Measurements from ENCODE around the gene INTS11. TPM values are rescaled to one million over a fixed set of nuclear protein-coding genes. Genes with fewer than 3 reads are reported as not detected.
A peak's percentile ranks its signal among the peaks of the same experiment; 100 is the strongest.

The INTS11 gene
- total and polyA plus RNA-seq, 2 of the 13 experiments (the other 11 are each of a cell fraction or from before 2014, with no cell fraction given), result 52.8 to 94.8 TPM

DNA sequence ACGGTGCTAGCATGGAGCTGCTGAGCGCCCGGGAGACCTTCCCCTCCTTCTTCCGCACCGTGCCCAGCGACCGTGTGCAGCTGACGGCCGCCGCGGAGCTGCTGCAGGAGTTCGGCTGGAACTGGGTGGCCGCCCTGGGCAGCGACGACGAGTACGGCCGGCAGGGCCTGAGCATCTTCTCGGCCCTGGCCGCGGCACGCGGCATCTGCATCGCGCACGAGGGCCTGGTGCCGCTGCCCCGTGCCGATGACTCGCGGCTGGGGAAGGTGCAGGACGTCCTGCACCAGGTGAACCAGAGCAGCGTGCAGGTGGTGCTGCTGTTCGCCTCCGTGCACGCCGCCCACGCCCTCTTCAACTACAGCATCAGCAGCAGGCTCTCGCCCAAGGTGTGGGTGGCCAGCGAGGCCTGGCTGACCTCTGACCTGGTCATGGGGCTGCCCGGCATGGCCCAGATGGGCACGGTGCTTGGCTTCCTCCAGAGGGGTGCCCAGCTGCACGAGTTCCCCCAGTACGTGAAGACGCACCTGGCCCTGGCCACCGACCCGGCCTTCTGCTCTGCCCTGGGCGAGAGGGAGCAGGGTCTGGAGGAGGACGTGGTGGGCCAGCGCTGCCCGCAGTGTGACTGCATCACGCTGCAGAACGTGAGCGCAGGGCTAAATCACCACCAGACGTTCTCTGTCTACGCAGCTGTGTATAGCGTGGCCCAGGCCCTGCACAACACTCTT lies 7.7 kb upstream of the INTS11 start (continued):
- TF ChIP-seq, protein P1, sequence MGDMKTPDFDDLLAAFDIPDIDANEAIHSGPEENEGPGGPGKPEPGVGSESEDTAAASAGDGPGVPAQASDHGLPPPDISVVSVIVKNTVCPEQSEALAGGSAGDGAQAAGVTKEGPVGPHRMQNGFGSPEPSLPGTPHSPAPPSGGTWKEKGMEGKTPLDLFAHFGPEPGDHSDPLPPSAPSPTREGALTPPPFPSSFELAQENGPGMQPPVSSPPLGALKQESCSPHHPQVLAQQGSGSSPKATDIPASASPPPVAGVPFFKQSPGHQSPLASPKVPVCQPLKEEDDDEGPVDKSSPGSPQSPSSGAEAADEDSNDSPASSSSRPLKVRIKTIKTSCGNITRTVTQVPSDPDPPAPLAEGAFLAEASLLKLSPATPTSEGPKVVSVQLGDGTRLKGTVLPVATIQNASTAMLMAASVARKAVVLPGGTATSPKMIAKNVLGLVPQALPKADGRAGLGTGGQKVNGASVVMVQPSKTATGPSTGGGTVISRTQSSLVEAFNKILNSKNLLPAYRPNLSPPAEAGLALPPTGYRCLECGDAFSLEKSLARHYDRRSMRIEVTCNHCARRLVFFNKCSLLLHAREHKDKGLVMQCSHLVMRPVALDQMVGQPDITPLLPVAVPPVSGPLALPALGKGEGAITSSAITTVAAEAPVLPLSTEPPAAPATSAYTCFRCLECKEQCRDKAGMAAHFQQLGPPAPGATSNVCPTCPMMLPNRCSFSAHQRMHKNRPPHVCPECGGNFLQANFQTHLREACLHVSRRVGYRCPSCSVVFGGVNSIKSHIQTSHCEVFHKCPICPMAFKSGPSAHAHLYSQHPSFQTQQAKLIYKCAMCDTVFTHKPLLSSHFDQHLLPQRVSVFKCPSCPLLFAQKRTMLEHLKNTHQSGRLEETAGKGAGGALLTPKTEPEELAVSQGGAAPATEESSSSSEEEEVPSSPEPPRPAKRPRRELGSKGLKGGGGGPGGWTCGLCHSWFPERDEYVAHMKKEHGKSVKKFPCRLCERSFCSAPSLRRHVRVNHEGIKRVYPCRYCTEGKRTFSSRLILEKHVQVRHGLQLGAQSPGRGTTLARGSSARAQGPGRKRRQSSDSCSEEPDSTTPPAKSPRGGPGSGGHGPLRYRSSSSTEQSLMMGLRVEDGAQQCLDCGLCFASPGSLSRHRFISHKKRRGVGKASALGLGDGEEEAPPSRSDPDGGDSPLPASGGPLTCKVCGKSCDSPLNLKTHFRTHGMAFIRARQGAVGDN (CRISPR knock-in tag; IDR thresholded peaks at IDR 0.05), result peak; percentile 25
- TF ChIP-seq, protein P2, sequence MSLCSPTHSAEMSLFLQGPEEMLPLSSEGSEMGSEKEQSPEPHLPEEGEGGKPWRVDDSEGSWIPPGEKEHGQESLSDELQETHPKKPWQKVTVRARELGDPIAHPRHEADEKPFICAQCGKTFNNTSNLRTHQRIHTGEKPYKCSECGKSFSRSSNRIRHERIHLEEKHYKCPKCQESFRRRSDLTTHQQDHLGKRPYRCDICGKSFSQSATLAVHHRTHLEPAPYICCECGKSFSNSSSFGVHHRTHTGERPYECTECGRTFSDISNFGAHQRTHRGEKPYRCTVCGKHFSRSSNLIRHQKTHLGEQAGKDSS (CRISPR knock-in tag; IDR thresholded peaks at IDR 0.05; ENCODE audit: borderline replicate concordance, low read depth), result 0 out of 2 replicates have a peak, but pooled peaks have one; percentile 18
- TF ChIP-seq, protein P3, sequence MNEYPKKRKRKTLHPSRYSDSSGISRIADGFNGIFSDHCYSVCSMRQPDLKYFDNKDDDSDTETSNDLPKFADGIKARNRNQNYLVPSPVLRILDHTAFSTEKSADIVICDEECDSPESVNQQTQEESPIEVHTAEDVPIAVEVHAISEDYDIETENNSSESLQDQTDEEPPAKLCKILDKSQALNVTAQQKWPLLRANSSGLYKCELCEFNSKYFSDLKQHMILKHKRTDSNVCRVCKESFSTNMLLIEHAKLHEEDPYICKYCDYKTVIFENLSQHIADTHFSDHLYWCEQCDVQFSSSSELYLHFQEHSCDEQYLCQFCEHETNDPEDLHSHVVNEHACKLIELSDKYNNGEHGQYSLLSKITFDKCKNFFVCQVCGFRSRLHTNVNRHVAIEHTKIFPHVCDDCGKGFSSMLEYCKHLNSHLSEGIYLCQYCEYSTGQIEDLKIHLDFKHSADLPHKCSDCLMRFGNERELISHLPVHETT (CRISPR knock-in tag; conservative IDR thresholded peaks at IDR 0.05), result no peak
- TF ChIP-seq ZNF660 (CRISPR knock-in tag; IDR thresholded peaks at IDR 0.05; ENCODE audit: borderline replicate concordance, low read depth) (0 out of 2 replicates have a peak, but pooled peaks have one; percentile 43), AGO1 (IDR thresholded peaks at IDR 0.05; ENCODE audit: low read depth, low read length, poor library complexity, severe bottlenecking) (peak; percentile 78), GABPB1 (CRISPR knock-in tag; IDR thresholded peaks at IDR 0.05) (peak; percentile 0; the same call in 1 of the 2 replicates), FOXJ3 (CRISPR knock-in tag; IDR thresholded peaks at IDR 0.05; ENCODE audit: borderline replicate concordance) (no peak), ZNF496 (CRISPR knock-in tag; IDR thresholded peaks at IDR 0.05; ENCODE audit: insufficient replicate concordance) (no peak), HNRNPL (IDR thresholded peaks at IDR 0.05; ENCODE audit: low read depth, low read length) (0 out of 2 replicates have a peak, but pooled peaks have one; percentile 34), KDM2A (CRISPR knock-in tag; IDR thresholded peaks at IDR 0.05; ENCODE audit: borderline replicate concordance, low read depth) (peak; percentile 29; the same call in 1 of the 2 replicates), THAP11 (CRISPR knock-in tag; IDR thresholded peaks at IDR 0.05) (no peak)
- TF ChIP-seq, protein P4, sequence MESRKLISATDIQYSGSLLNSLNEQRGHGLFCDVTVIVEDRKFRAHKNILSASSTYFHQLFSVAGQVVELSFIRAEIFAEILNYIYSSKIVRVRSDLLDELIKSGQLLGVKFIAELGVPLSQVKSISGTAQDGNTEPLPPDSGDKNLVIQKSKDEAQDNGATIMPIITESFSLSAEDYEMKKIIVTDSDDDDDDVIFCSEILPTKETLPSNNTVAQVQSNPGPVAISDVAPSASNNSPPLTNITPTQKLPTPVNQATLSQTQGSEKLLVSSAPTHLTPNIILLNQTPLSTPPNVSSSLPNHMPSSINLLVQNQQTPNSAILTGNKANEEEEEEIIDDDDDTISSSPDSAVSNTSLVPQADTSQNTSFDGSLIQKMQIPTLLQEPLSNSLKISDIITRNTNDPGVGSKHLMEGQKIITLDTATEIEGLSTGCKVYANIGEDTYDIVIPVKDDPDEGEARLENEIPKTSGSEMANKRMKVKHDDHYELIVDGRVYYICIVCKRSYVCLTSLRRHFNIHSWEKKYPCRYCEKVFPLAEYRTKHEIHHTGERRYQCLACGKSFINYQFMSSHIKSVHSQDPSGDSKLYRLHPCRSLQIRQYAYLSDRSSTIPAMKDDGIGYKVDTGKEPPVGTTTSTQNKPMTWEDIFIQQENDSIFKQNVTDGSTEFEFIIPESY (CRISPR knock-in tag; IDR thresholded peaks at IDR 0.05), result peak; percentile 83
